NAMALWA (cell line): ENCODE results near the gene RAB34.

Experiments used
- DNase-seq: peaks from one replicate; pipeline ENCODE4 v3.0.0-alpha.2; 2015; ENCODE audit warnings: low spot score

The RAB34 gene

DNA sequence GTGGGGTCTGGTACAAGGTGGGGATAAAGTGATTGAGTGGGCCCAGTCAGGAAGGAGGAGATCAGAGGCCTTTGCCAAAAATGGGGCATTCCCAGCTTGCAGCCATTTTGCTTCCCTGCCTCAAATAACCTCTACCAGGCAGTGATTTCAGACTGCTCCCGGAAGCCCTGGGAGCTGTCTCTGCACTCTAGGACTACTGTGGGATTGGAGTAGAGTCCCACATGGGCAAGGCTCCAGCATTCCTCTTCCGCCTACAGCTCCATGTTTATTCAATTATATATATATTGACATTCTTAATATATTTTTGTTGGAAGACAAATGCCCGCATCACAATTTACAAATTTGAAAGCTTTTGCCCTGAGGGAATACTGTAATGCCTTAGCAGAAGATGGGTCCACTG is 42.2 kb downstream of the RAB34 start:
- no peak for DNase-seq

- no peak for DNase-seq
Observed at GRCh38 chr17:28669918-28670317, 47.8 kb downstream of the RAB34 start.

DNA sequence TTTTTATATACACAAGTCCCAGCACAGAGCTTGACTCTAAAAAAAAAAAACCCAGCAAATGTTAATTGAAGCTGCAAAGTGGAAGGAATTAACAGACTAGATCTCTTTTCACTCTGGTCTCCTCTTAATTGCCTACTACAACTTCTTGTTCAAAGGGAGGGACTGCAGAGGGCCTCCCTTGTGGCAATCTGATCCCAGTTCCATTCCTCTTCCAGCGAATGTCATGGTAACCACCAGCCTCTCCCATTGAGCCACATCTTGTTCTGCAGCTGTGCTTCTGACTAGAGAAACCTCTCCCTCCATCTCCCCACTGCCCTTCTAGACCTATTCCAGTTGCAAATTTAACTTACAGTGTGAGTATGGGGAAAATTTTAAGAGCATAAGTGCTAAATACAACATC is 49.8 kb downstream of the RAB34 start:
- no peak for DNase-seq

DNA sequence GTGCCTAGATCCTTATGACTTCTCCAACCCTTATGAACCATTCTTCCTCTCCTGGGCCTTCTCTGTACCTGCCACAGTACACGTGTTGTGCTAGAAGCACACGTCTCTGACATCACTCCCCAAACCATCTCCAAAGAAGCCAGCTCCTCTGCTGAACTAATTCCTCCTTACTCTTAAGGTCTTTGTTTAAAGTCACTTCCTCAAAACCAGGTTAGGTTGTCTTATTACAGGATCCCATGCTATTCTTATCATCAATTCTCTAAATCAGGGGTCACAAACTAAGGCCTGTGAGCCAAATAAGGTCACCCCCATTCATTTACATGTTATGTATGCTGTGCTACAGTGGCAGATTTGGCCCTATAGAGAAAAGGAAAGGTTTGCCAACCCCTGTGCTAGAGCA is 51.7 kb downstream of the RAB34 start:
- DNase-seq = no peak
